ENCODE data around the gene KIAA0586. TPM values are rescaled to one million over a fixed set of nuclear protein-coding genes. Genes with fewer than 3 reads are reported as not detected.

KIAA0586 gene
- total and polyA plus RNA-seq, 9 of the 15 experiments (the other 6 are each of a cell fraction or from before 2014, with no cell fraction given), result 11.2 to 30.9 (median 22.6) TPM

GRCh38 chr14:58428118-58428683 is 682 bp downstream of the KIAA0586 start (continued):
- TF ChIP-seq MNT (conservative IDR thresholded peaks at IDR 0.05) (no peak; a peak in 1 of 4 replicates), RUNX1 (IDR thresholded peaks at IDR 0.05; ENCODE audit: low read depth) (no peak), ZNF766 (CRISPR knock-in tag; conservative IDR thresholded peaks at IDR 0.05) (no peak), RBFOX2 (IDR thresholded peaks at IDR 0.05; ENCODE audit: low read depth, low read length) (0 out of 2 replicates have a peak, but pooled peaks have one; percentile 22), TSC22D4 (tag; IDR thresholded peaks at IDR 0.05) (no peak), ELF1 (tag; IDR thresholded peaks at IDR 0.05) (0 out of 2 replicates have a peak, but pooled peaks have one; percentile 8), ZNF3 (CRISPR knock-in tag; IDR thresholded peaks at IDR 0.05) (no peak), HMG20B (CRISPR knock-in tag; IDR thresholded peaks at IDR 0.05) (no peak), ZNF384 (IDR thresholded peaks at IDR 0.05; ENCODE audit: low read depth, low read length) (0 out of 2 replicates have a peak, but pooled peaks have one; percentile 45), CSDE1 (IDR thresholded peaks at IDR 0.05) (no peak), NR0B1 (IDR thresholded peaks at IDR 0.05; ENCODE audit: partially characterized antibody) (no peak), EGR1 (conservative IDR thresholded peaks at IDR 0.05) (no peak), KAT7 (CRISPR knock-in tag; IDR thresholded peaks at IDR 0.05; ENCODE audit: borderline replicate concordance) (no peak), ZKSCAN8 (CRISPR knock-in tag; IDR thresholded peaks at IDR 0.05) (no peak), PHF21A (IDR thresholded peaks at IDR 0.05; ENCODE audit: borderline replicate concordance, low read depth) (no peak), KDM5B (IDR thresholded peaks at IDR 0.05; ENCODE audit: insufficient replicate concordance, low read depth, low read length) (no peak), SIN3A (IDR thresholded peaks at IDR 0.05; ENCODE audit: borderline replicate concordance in 2 of 2, control insufficient read depth in 1 of 2, low read depth in 2 of 2, low read length in 2 of 2) (peak in 1 of 2 experiments; percentile 24; a peak in 1 of 4 replicates), HBP1 (CRISPR knock-in tag; IDR thresholded peaks at IDR 0.05) (0 out of 2 replicates have a peak, but pooled peaks have one; percentile 51), DNMT1 (IDR thresholded peaks at IDR 0.05) (no peak), SAFB (IDR thresholded peaks at IDR 0.05; ENCODE audit: borderline replicate concordance, low read depth, low read length) (no peak), MEIS2 (IDR thresholded peaks at IDR 0.05; ENCODE audit: partially characterized antibody) (peak; percentile 12)
- TF ChIP-seq, protein P1, sequence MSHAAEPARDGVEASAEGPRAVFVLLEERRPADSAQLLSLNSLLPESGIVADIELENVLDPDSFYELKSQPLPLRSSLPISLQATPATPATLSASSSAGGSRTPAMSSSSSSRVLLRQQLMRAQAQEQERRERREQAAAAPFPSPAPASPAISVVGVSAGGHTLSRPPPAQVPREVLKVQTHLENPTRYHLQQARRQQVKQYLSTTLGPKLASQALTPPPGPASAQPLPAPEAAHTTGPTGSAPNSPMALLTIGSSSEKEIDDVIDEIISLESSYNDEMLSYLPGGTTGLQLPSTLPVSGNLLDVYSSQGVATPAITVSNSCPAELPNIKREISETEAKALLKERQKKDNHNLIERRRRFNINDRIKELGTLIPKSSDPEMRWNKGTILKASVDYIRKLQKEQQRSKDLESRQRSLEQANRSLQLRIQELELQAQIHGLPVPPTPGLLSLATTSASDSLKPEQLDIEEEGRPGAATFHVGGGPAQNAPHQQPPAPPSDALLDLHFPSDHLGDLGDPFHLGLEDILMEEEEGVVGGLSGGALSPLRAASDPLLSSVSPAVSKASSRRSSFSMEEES (CRISPR knock-in tag; IDR thresholded peaks at IDR 0.05), result peak; percentile 94
